HepG2 (cell line): Measurements from ENCODE around the gene STEAP3. TPM values are rescaled to one million over a fixed set of nuclear protein-coding genes. Genes with fewer than 3 reads are reported as not detected.

Experiments used
- ATAC-seq: fragments of 200-7000 bp; cut with Tn5 transposase; 3 replicates; pipeline ENCODE4 v1.9.1; 2020; ENCODE audit warnings: mild to moderate bottlenecking, moderate library complexity
- BruUV-seq: library from RNA; stranded (reverse); fragments of 400-500 nt; replicated peaks from 2 replicates; lab custom pipeline; 2021; lab: Mats Ljungman, UMichigan
- CTCF ChIA-PET: fragments of 300-600 bp; formaldehyde crosslinking; extraction: SDS; loops from one replicate; lab custom pipeline; 2021; ENCODE audit warnings: low total read pairs, inconsistent platforms, low intra/inter-chr PET ratio; lab: Yijun Ruan, JAX
- POLR2A ChIA-PET: fragments of 350-600 bp; sonication (Branson Sonifier 250); formaldehyde crosslinking; loops from one replicate; lab custom pipeline; 2020; ENCODE audit warnings: antibody characterized with exemption, inconsistent platforms; lab: Yijun Ruan, JAX
- DNase-seq: peaks from one replicate; pipeline ENCODE4 v3.0.0-alpha.2; 2015; ENCODE audit warnings: low spot score
- FAIRE-seq: peaks from 3 replicates; lab custom pipeline; 2011; peaks lifted over from hg19 to GRCh38; lab: Jason Lieb, UNC
- H2AFZ ChIP-seq: one replicate; pipeline ENCODE4 v1.6.1; 2011; ENCODE audit warnings: low read length, inconsistent platforms
- H3K27ac ChIP-seq: fragments of 300-600 bp; 3 replicates; pipeline ENCODE4 v1.8.0; 2011; ENCODE audit warnings: mixed run types, mild to moderate bottlenecking, mixed read lengths, low read length, inconsistent platforms; ENCODE audit not compliant: insufficient read depth; ENCODE audit errors: extremely low read length
- H3K27me3 ChIP-seq, 2 experiments: fragments of 200-600 bp in 1 of 2; 2 replicates in 1 of 2; 3 replicates in 1 of 2; pipeline versions ENCODE4 v1.6.0 to v1.8.0; 2011; ENCODE audit warnings: low read length in 2 of 2, mild to moderate bottlenecking in 2 of 2, moderate library complexity in 2 of 2, inconsistent platforms in 1 of 2; ENCODE audit not compliant: insufficient read depth in 2 of 2, control insufficient read depth in 1 of 2
- H3K36me3 ChIP-seq, 2 experiments: fragments of 200-600 bp in 1 of 2; replicated peaks in 1 of 2; 2 replicates in 1 of 2; 3 replicates in 1 of 2; pipeline versions ENCODE4 v1.5.1 to v1.8.0; 2011; ENCODE audit warnings: low read length in 2 of 2, inconsistent platforms in 1 of 2; ENCODE audit not compliant: insufficient read depth in 2 of 2, control insufficient read depth in 1 of 2
- H3K4me1 ChIP-seq: 2 replicates; pipeline ENCODE4 v1.5.1; 2012; ENCODE audit warnings: low read length, inconsistent platforms; ENCODE audit not compliant: insufficient read depth
- H3K4me2 ChIP-seq: 2 replicates; pipeline ENCODE4 v1.6.0; 2011; ENCODE audit warnings: low read depth, low read length, inconsistent platforms
- H3K4me3 ChIP-seq, 3 experiments: fragments of 200-600 bp in 1 of 3; sonication (generic), shearing (Covaris generic) in 1 of 3; replicated peaks in 1 of 3; 2 replicates each; pipeline ENCODE4 v1.5.1; 2011 to 2016; ENCODE audit warnings: low read length in 3 of 3, inconsistent platforms in 2 of 3, low read depth in 2 of 3, mild to moderate bottlenecking in 2 of 3, control low read depth in 1 of 3, mixed read lengths in 1 of 3; ENCODE audit not compliant: insufficient read depth in 1 of 3
- H3K79me2 ChIP-seq: one replicate; pipeline ENCODE4 v1.6.1; 2011; ENCODE audit warnings: low read length, inconsistent platforms; ENCODE audit not compliant: insufficient read depth
- H3K9ac ChIP-seq: 2 replicates; pipeline ENCODE4 v1.6.0; 2011; ENCODE audit warnings: mild to moderate bottlenecking, low read depth, low read length, inconsistent platforms; ENCODE audit not compliant: insufficient read depth
- H3K9me3 ChIP-seq: 2 replicates; pipeline ENCODE4 v1.5.1; 2012; ENCODE audit warnings: mild to moderate bottlenecking, low read length
- H4K20me1 ChIP-seq: 2 replicates; pipeline ENCODE4 v1.6.0; 2011; ENCODE audit warnings: inconsistent platforms, mild to moderate bottlenecking, low read length, moderate library complexity; ENCODE audit not compliant: insufficient read depth
- DR1 ChIP-seq: sonication (generic); formaldehyde crosslinking; IDR thresholded peaks from 2 replicates; pipeline ENCODE4 v1.8.0; 2021; ENCODE audit warnings: mild to moderate bottlenecking, missing genetic modification reagents, inconsistent platforms
- GABPA ChIP-seq, 2 experiments: IDR thresholded peaks; 2 replicates each; pipeline ENCODE4 v1.6.1; 2011 to 2016; ENCODE audit warnings: low read depth in 2 of 2, low read length in 1 of 2, missing biosample characterization in 1 of 2, missing genetic modification characterization in 1 of 2
- HDAC6 ChIP-seq: fragments of 200-600 bp; sonication (generic); IDR thresholded peaks from 2 replicates; pipeline ENCODE4 v1.7.0; 2017; ENCODE audit warnings: mild to moderate bottlenecking, antibody characterized with exemption, low read length, low read depth
- JUN ChIP-seq: sonication (generic); formaldehyde crosslinking; IDR thresholded peaks from 2 replicates; pipeline ENCODE4 v1.4.0; 2020; ENCODE audit warnings: mild to moderate bottlenecking, missing genetic modification reagents
- MXI1 ChIP-seq: IDR thresholded peaks from 3 replicates; pipeline ENCODE4 v1.6.1; 2012; ENCODE audit warnings: low read depth, low read length, inconsistent platforms, borderline replicate concordance
- ZBTB49 ChIP-seq: sonication (generic); formaldehyde crosslinking; IDR thresholded peaks from 2 replicates; pipeline ENCODE4 v1.4.0; 2020; ENCODE audit warnings: missing genetic modification reagents, borderline replicate concordance
- ZNF350 ChIP-seq: sonication (generic); formaldehyde crosslinking; IDR thresholded peaks from 2 replicates; pipeline ENCODE4 v1.4.0; 2020; ENCODE audit warnings: mild to moderate bottlenecking, low read depth, missing genetic modification reagents, borderline replicate concordance
- ZNF557 ChIP-seq: sonication (generic); formaldehyde crosslinking; IDR thresholded peaks from 2 replicates; pipeline ENCODE4 v1.4.0; 2020; ENCODE audit warnings: missing genetic modification reagents
- ZNF674 ChIP-seq: sonication (generic); formaldehyde crosslinking; IDR thresholded peaks from 2 replicates; pipeline ENCODE4 v1.5.0; 2020; ENCODE audit warnings: low read depth, mild to moderate bottlenecking, missing genetic modification reagents
- ZNF768 ChIP-seq: sonication (generic); formaldehyde crosslinking; IDR thresholded peaks from 2 replicates; pipeline ENCODE4 v1.4.0; 2020; ENCODE audit warnings: missing genetic modification reagents
- ZNF788 ChIP-seq: sonication (generic); formaldehyde crosslinking; IDR thresholded peaks from 2 replicates; pipeline ENCODE4 v1.5.0; 2020; ENCODE audit warnings: mild to moderate bottlenecking, missing genetic modification reagents, borderline replicate concordance
- WGBS: methylation state at CpG from one replicate; pipeline ENCODE4 v1.1.6; 2017; ENCODE audit warnings: low lambda C conversion rate; 5-methylcytosine and 5-hydroxymethylcytosine counted together
- in situ Hi-C: cut with HindIII; loops from 2 replicates; pipeline ENCODE4 v1.10.0; 2017; ENCODE audit warnings: low pct_unique_long_range_greater_than_20kb; ENCODE audit not compliant: extremely low pct_ligation_motif_present
- intact Hi-C: fragments of 100-400 bp; cut with micrococcal nuclease; formaldehyde crosslinking; loops from one replicate; pipeline ENCODE4 v1.10.0; 2022; ENCODE audit not compliant: unreplicated experiment
- polyA plus RNA-seq, 8 experiments: library from polyadenylated mRNA; depleted of rRNA in 3 of 8; stranded (reverse) in 7 of 8; unstranded in 1 of 8; fragments of >200 nt; fragmentation: Illumina TruSeq in 4 of 8; extraction: Trizol in 4 of 8; gene quantifications; 2 replicates each; pipeline versions ENCODE4 v1.2.1 to v1.2.3, GENCODE V29; 2011 to 2016; ENCODE audit warnings: low read depth in 4 of 8, missing spikeins in 1 of 8, mixed read lengths in 1 of 8; ENCODE audit not compliant: insufficient read depth in 1 of 8
- total RNA-seq, 5 experiments: library from RNA; depleted of rRNA; stranded (reverse); fragments of >200 nt; fragmentation: Illumina TruSeq; extraction: Trizol; gene quantifications; 2 replicates each; pipeline ENCODE4 v1.2.3, GENCODE V29; 2016; ENCODE audit warnings: low read depth in 1 of 5

STEAP3 gene
- total and polyA plus RNA-seq, 2 of the 13 experiments (the other 11 are each of a cell fraction or from before 2014, with no cell fraction given) = 7.3 to 21.1 TPM

- WGBS = 85% methylated on average over 2 of the region's 2 CpGs
- H3K4me3 ChIP-seq = no peak overlapping the region
- H3K4me1 ChIP-seq = peaks cover 19% of the 10 kb centered on the region
- H3K4me2 ChIP-seq = no peak overlapping the region
- in situ Hi-C loops = no loop called here
- no peaks in the 10 kb centered on the region for H3K27me3 ChIP-seq
- no peak overlapping the region for H3K27ac ChIP-seq
- POLR2A ChIA-PET = no interaction called here
- no peak overlapping the region for H3K9ac ChIP-seq
- no peaks in the 10 kb centered on the region for H3K79me2 ChIP-seq
- no peak overlapping the region for H2AFZ ChIP-seq
- H3K9me3 ChIP-seq = no peaks in the 10 kb centered on the region
- no peaks in the 10 kb centered on the region for H4K20me1 ChIP-seq
- FAIRE-seq (no peak), DNase-seq (no peak)
- no TSS peak for BruUV-seq
- TF ChIP-seq ZNF768 (CRISPR knock-in tag) (0 out of 2 replicates have a peak, but pooled peaks have one; percentile 20), DR1 (CRISPR knock-in tag) (no peak), ZNF788 (CRISPR knock-in tag) (no peak), ZNF557 (CRISPR knock-in tag) (no peak)
- TF ChIP-seq, all 625 proteins: peak for 1
- ATAC-seq = no peak
- H3K36me3 ChIP-seq = peaks cover 1 to 4% of the 10 kb centered on the region in 2 experiments; a peak in 2 of 5 replicates
- intact Hi-C loops = no loop called here
- CTCF ChIA-PET = no interaction called here
These were observed 20.0 kb downstream of the STEAP3 start for GRCh38 chr2:119243621-119244020.

- H3K27ac ChIP-seq = no peak overlapping the region
- CTCF ChIA-PET = no interaction called here
- intact Hi-C loops = no loop called here
- BruUV-seq = no TSS peak
- no peaks in the 10 kb centered on the region for H3K9me3 ChIP-seq
- no peaks in the 10 kb centered on the region for H3K27me3 ChIP-seq
- ATAC-seq = no peak
- H3K4me2 ChIP-seq = no peak overlapping the region
- no peak for DNase-seq
- no peaks in the 10 kb centered on the region for H3K79me2 ChIP-seq
- H3K4me3 ChIP-seq = no peak overlapping the region
- no peak overlapping the region for H2AFZ ChIP-seq
- in situ Hi-C loops = no loop called here
- 91% methylated on average over 12 of the region's 17 CpGs for WGBS
- no peaks in the 10 kb centered on the region for H4K20me1 ChIP-seq
- no peak for FAIRE-seq
- POLR2A ChIA-PET = no interaction called here
- TF ChIP-seq JUN (CRISPR knock-in tag) = no peak
- TF ChIP-seq ZNF674 (CRISPR knock-in tag) = no peak
- TF ChIP-seq HDAC6 = no peak
- no peak for TF ChIP-seq MXI1
- TF ChIP-seq ZNF350 = no peak
- TF ChIP-seq ZBTB49 (CRISPR knock-in tag) = no peak
- TF ChIP-seq GABPA (IDR thresholded peaks at IDR 0.05; ENCODE audit: low read depth, low read length) = peak; percentile 5; the same call in 1 of the 2 replicates
- no peak for TF ChIP-seq GABPA (CRISPR knock-in tag; IDR thresholded peaks at IDR 0.05; ENCODE audit: low read depth)
- peaks cover 5 to 18% of the 10 kb centered on the region in 2 experiments; a peak in 4 of 5 replicates for H3K36me3 ChIP-seq
- H3K4me1 ChIP-seq = peaks cover 17% of the 10 kb centered on the region
- no peak overlapping the region for H3K9ac ChIP-seq
These were observed 21.6 kb downstream of the STEAP3 start for GRCh38 chr2:119245076-119245840.
